ENCODE data around the gene AOC1.

Gene AOC1

DNA sequence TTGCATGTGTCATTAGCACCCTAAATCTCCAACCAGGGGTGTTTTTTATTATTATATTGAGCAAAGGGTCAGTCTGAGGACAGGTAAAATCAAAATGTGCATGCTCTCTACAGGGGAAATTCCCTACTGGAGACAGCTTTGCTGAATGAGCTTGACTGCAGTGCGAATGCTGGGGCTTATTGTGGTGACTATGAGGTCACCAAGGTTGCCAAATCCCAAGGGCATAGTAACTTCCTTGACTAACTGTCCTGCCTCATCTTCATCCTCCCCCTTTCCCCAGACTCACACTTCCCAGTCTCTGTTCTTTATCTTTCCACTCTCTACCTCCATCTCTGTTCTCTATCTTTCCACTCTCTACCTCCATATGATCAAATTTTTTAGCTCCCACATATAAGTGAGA, 22.9 kb upstream of the AOC1 start:
- Mint-ChIP-seq H3K4me3 (no peak overlapping the region), H3K36me3 (ENCODE audit: low read depth) (no peaks in the 10 kb centered on the region), H3K4me1 (no peaks in the 10 kb centered on the region), H3K9me3 (peaks cover 4% of the 10 kb centered on the region), H3K27me3 (ENCODE audit: low read depth) (peaks cover 4% of the 10 kb centered on the region), H3K27ac (no peak overlapping the region)
- TF ChIP-seq, protein P1, sequence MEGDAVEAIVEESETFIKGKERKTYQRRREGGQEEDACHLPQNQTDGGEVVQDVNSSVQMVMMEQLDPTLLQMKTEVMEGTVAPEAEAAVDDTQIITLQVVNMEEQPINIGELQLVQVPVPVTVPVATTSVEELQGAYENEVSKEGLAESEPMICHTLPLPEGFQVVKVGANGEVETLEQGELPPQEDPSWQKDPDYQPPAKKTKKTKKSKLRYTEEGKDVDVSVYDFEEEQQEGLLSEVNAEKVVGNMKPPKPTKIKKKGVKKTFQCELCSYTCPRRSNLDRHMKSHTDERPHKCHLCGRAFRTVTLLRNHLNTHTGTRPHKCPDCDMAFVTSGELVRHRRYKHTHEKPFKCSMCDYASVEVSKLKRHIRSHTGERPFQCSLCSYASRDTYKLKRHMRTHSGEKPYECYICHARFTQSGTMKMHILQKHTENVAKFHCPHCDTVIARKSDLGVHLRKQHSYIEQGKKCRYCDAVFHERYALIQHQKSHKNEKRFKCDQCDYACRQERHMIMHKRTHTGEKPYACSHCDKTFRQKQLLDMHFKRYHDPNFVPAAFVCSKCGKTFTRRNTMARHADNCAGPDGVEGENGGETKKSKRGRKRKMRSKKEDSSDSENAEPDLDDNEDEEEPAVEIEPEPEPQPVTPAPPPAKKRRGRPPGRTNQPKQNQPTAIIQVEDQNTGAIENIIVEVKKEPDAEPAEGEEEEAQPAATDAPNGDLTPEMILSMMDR (IDR thresholded peaks at IDR 0.05; ENCODE audit: unreplicated experiment in 3 of 3): no peak

DNA sequence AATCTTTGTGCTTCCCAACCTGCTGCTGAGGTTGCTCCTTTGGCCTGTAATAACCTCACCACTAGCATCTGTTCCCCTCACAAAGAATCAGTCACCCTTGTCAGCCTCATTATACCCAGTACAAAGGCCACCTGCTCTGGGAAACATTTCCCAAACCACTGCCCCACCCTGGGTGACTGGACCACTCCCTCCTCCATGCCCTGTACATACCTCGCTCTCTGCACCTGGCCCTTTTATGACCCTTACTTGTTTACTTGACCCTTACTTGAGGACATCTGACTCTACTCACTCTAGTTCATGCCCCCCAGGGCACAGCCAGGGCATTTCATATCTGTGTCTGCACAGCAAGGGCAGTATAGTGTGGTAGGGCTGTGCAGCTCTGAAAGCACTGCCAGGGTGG, 21.4 kb upstream of the AOC1 start:
- Mint-ChIP-seq H3K27ac (peak overlapping the region in 1 of 3 experiments; percentile 50), H3K4me3 (no peak overlapping the region), H3K27me3 (ENCODE audit: low read depth) (peaks cover 6% of the 10 kb centered on the region), H3K36me3 (ENCODE audit: low read depth) (no peaks in the 10 kb centered on the region), H3K9me3 (peaks cover 4% of the 10 kb centered on the region), H3K4me1 (no peaks in the 10 kb centered on the region)
- TF ChIP-seq, protein P1 (IDR thresholded peaks at IDR 0.05; ENCODE audit: unreplicated experiment in 3 of 3): no peak

DNA sequence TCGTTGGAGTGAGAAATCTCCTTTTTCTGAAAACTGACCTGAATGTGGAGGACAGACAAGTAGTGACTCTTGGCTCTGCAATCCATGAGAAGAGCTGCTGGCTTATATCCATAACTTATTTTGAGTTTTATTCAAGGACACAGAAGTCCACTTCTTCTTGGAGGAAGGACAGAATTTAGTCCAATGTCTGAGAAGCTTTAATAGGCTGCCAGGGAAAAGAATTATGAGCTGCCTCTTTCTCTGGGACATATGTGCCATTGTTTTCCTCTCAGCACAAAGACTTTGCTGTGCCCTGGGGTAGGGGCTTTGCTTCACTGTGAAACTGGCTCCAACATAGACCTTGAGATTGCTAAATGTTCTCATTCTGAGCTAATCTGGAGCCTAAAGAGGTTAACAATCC, 20.5 kb upstream of the AOC1 start:
- Mint-ChIP-seq H3K36me3 (ENCODE audit: low read depth) (no peaks in the 10 kb centered on the region), H3K4me1 (no peaks in the 10 kb centered on the region)
- TF ChIP-seq, protein P1 (IDR thresholded peaks at IDR 0.05; ENCODE audit: unreplicated experiment in 3 of 3): no peak

DNA sequence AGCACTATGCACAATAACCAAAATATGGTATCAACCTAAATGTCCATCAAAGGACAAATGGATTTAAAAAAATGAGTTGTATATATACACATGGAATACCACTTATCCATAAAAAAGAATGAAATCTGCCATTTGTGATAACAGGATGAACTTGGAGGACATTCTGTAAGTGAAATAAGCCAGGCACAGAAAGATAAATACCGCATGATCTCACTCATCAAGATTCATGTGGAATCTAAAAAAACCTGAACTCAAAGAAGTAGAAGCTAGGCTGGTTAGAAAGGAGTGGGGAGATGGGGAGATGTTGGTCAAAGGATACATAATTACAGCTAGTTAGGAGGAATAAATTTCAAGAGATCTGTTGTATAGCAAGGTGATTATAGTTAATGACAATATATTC, 17.3 kb upstream of the AOC1 start:
- TF ChIP-seq, protein P1 (IDR thresholded peaks at IDR 0.05; ENCODE audit: unreplicated experiment in 3 of 3): no peak
- H3K4me3 Mint-ChIP-seq: no peak overlapping the region
- H3K27me3 Mint-ChIP-seq (ENCODE audit: low read depth): peaks cover 12% of the 10 kb centered on the region
- H3K4me1 Mint-ChIP-seq: no peaks in the 10 kb centered on the region
- no peak overlapping the region for H3K27ac Mint-ChIP-seq
- H3K36me3 Mint-ChIP-seq (ENCODE audit: low read depth): no peaks in the 10 kb centered on the region
- H3K9me3 Mint-ChIP-seq: peaks cover 4% of the 10 kb centered on the region

More for the DNA sequence above, 20.5 kb upstream of the AOC1 start:
- Mint-ChIP-seq H3K4me3 (no peak overlapping the region), H3K9me3 (peaks cover 4% of the 10 kb centered on the region), H3K27me3 (ENCODE audit: low read depth) (peaks cover 13% of the 10 kb centered on the region), H3K27ac (no peak overlapping the region)

DNA sequence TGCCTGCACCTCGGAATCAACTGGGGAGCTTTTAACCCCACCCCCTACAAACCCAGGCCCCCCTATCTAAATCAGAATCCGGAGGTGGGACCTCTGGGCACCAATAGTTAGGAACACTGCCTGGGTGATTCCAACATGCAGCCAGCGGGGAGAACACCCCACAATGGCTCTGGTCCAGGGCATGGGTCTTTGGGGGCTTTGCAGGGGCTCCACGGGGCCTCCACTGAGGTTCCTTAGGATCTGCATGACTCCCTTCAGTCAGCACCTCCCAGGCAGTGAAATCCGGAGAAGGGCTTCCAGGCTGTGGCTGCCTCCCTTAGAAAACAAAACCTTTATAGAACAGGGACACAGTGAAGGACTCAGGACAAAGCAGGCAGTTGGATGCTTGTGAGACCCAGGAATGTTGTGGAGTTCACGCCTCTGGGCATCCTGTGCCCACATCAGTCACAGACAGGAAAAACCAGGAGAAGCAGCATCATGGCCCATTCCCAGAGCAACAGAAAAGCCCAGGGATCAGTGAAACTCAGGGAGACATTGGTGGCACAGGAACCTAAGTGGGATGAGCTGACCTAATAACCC, 16.5 kb upstream of the AOC1 start:
- H3K36me3 Mint-ChIP-seq (ENCODE audit: low read depth): no peaks in the 10 kb centered on the region
- H3K4me1 Mint-ChIP-seq: no peaks in the 10 kb centered on the region
- peaks cover 18% of the 10 kb centered on the region for H3K27me3 Mint-ChIP-seq (ENCODE audit: low read depth)
- peaks cover 4% of the 10 kb centered on the region for H3K9me3 Mint-ChIP-seq
- TF ChIP-seq, protein P1 (IDR thresholded peaks at IDR 0.05; ENCODE audit: unreplicated experiment in 3 of 3): no peak
- H3K4me3 Mint-ChIP-seq: no peak overlapping the region
- H3K27ac Mint-ChIP-seq: no peak overlapping the region

DNA sequence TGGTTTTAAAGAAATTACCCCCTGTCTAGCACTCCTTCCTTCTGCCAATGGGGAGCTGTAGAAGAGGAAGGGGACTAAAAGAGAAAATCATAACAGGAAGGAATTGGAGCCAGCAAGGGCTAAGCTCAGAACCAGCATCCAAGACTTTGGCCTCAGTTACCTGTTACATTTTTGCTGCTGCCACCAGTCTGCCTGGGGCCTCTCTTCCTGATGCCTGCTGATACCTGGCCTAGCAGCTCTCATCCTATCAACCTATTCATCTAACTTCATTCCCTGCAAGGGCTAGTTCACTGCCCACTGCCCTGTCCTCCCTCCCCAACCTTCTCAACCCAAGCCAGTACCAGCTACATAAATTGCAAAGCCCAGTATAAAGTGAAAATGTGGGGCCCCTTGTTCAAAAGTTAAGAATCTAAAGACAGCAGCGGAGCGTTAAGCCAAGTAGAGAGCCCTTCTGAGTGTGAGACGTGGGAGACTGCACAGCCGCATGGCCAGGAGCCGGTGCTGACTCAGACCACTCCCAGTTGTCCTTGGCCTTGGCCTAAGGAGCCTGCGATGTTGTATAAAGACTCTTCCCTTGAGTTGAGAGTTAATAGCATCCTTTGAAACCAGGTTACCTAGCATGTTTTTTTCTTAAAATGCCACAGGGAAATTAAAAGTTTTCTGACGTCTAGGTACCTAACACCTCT, 13.2 kb upstream of the AOC1 start:
- H3K27me3 Mint-ChIP-seq (ENCODE audit: low read depth): peaks cover 19% of the 10 kb centered on the region
- H3K27ac Mint-ChIP-seq: peak overlapping the region in 2 of 3 experiments; percentile 44 to 78
- TF ChIP-seq, protein P1 (IDR thresholded peaks at IDR 0.05; ENCODE audit: unreplicated experiment in 3 of 3): no peak
- H3K36me3 Mint-ChIP-seq (ENCODE audit: low read depth): no peaks in the 10 kb centered on the region
- H3K9me3 Mint-ChIP-seq: peaks cover 1% of the 10 kb centered on the region
- H3K4me3 Mint-ChIP-seq: no peak overlapping the region
- peaks cover 4% of the 10 kb centered on the region for H3K4me1 Mint-ChIP-seq
